Adrenal gland (tissue), 19 donors: ENCODE measurements around the gene MYO10. TPM values are rescaled to one million over a fixed set of nuclear protein-coding genes. Genes with fewer than 3 reads are reported as not detected.
A peak's percentile ranks its signal among the peaks of the same experiment; 100 is the strongest.
"Not testable (repeated sequence)": the region's sequence is repeated elsewhere in the genome, so short reads cannot be mapped to it uniquely, and the experiment has no call there.

ENCODE experiments used
- DNase-seq, 7 donors: peaks; one replicate each; pipeline ENCODE4 v3.0.0-alpha.2; 2019 to 2020
- H3K27ac ChIP-seq, 5 donors: fragments of 200-600 bp; sonication (generic) in 4 of 5; 1 replicate in 3 of 5; 2 replicates in 2 of 5; pipeline versions ENCODE4 v1.5.1 to v1.8.0; 2016 to 2020; ENCODE audit warnings: mild to moderate bottlenecking in 1 of 5
- H3K27me3 ChIP-seq: fragments of 200-600 bp; 2 replicates; pipeline ENCODE4 v1.8.0; 2021
- H3K36me3 ChIP-seq, 2 donors: fragments of 200-600 bp; replicated peaks in 1 of 2; 1 replicate in 1 of 2; 2 replicates in 1 of 2; pipeline versions ENCODE4 v1.5.1 to v1.8.0; 2018 to 2022
- H3K4me1 ChIP-seq, 2 donors: fragments of 200-600 bp; replicated peaks in 1 of 2; 1 replicate in 1 of 2; 2 replicates in 1 of 2; pipeline versions ENCODE4 v1.5.1 to v1.8.0; 2018 to 2021
- H3K4me3 ChIP-seq, 4 donors: fragments of 200-600 bp; sonication (generic) in 3 of 4; one replicate each; pipeline ENCODE4 v1.5.1; 2016 to 2018
- H3K9me3 ChIP-seq, 3 donors: fragments of 200-600 bp; sonication (generic) in 1 of 3; replicated peaks in 1 of 3; 1 replicate in 2 of 3; 2 replicates in 1 of 3; pipeline versions ENCODE4 v1.5.1 to v1.8.0; 2016 to 2021
- POLR2A ChIP-seq, 2 donors: fragments of 450-650 bp; IDR thresholded peaks; one replicate each; pipeline ENCODE4 v1.6.1; 2017; ENCODE audit warnings: antibody characterized with exemption in 2 of 2, mild to moderate bottlenecking in 2 of 2, moderate library complexity in 1 of 2
- WGBS, 4 donors: extraction: QIAGEN DNeasy Blood & Tissue Kit in 2 of 4; methylation state at CpG; one replicate each; pipeline versions ENCODE4 v1.1.5 to v1.1.7; 2013 to 2017; 5-methylcytosine and 5-hydroxymethylcytosine counted together
- intact Hi-C, 2 donors: fragments of 100-400 bp; cut with DNase I; formaldehyde crosslinking; loops; one replicate each; pipeline versions ENCODE4 v1.14.1 to v1.15.0; 2022 to 2023
- long read RNA-seq, 10 donors: library from polyadenylated mRNA in 3 of 10; unstranded in 2 of 10; stranded (forward) in 1 of 10; transcript quantifications; one replicate each; pipeline ENCODE4 v2.0.0 and lab custom pipeline, GENCODE V29; 2021 to 2026
- polyA plus RNA-seq, 3 donors: library from polyadenylated mRNA; stranded (reverse); fragments of 200-250 nt in 2 of 3; fragments of 350-450 nt in 1 of 3; fragmentation: Illumina TruSeq in 1 of 3; extraction: RNeasy Lipid Tissue Mini Kit (QIAGEN cat#74804) in 1 of 3; gene quantifications; one replicate each; pipeline ENCODE4 v1.2.3, GENCODE V29; 2013 to 2014
- total RNA-seq, 9 donors: library from RNA; depleted of rRNA in 4 of 9; stranded (reverse); fragments of >200 nt in 4 of 9; fragments of 120-200 nt in 1 of 9; fragmentation: NEBNext Ultra II Directional in 1 of 9; extraction: Animal tissue kit (Norgen Biotek cat#: 25700) in 1 of 9; gene quantifications; one replicate each; pipeline versions ENCODE4 v1.1.0 to v1.2.4, GENCODE V29; 2013 to 2023
- TF ChIP-seq, protein P1 (sequence below), 6 experiments: fragments of 450-650 bp in 4 of 6; fragments of 200-600 bp in 2 of 6; sonication (generic) in 1 of 6; IDR thresholded peaks; 1 replicate in 5 of 6; 2 replicates in 1 of 6; pipeline versions ENCODE4 v1.5.1 to v1.8.0; 2016 to 2021; ENCODE audit warnings: antibody characterized with exemption in 6 of 6, mild to moderate bottlenecking in 2 of 6, moderate library complexity in 1 of 6
- donor health status: healthy with polysubstance abuse.
- donor health status: Bipolar disorder and iron deficiency.
- donor health status: DM: yes; HTN: yes; CAD: no.
- donor health status: DM: no; HTN: no; CAD: no.
- donor health status: DM: no; HTN: no; CAD: no.
- donor health status: DM: yes; HTN: yes; CAD: no.

Gene MYO10
- 10 to 100 TPM in 6 of 9 donors, 1 to 10 TPM in 3; 5.5 to 38.9 (median 11.9) TPM for total RNA-seq
- 1 to 10 TPM; 2.2 to 6.8 (median 4.0) TPM for polyA plus RNA-seq
- long read RNA-seq, donor 1, partial matches to known transcripts = 7 of 7 reads
- long read RNA-seq, donor 1, other reads (novel, unspliced or antisense) = 0 of 7 reads
- long read RNA-seq, donor 2 = 0 reads
- long read RNA-seq, donor 3 = 0 reads
- long read RNA-seq, donor 4 = 0 reads
- long read RNA-seq, donor 5, partial matches to known transcripts = 4 of 4 reads
- long read RNA-seq, donor 5, other reads (novel, unspliced or antisense) = 0 of 4 reads
- long read RNA-seq, donor 6, partial matches to known transcripts = 1 of 1 reads
- long read RNA-seq, donor 6, other reads (novel, unspliced or antisense) = 0 of 1 reads
- long read RNA-seq, donor 7 = 0 reads
- long read RNA-seq, donor 8, partial matches to known transcripts = 6 of 6 reads
- long read RNA-seq, donor 8, other reads (novel, unspliced or antisense) = 0 of 6 reads
- long read RNA-seq, donor 9, full-length matches to known transcripts = 1 of 1 reads
- long read RNA-seq, donor 9, partial matches to known transcripts = 0 of 1 reads
- long read RNA-seq, donor 9, other reads (novel, unspliced or antisense) = 0 of 1 reads
- long read RNA-seq, donor 10 = 0 reads

DNA sequence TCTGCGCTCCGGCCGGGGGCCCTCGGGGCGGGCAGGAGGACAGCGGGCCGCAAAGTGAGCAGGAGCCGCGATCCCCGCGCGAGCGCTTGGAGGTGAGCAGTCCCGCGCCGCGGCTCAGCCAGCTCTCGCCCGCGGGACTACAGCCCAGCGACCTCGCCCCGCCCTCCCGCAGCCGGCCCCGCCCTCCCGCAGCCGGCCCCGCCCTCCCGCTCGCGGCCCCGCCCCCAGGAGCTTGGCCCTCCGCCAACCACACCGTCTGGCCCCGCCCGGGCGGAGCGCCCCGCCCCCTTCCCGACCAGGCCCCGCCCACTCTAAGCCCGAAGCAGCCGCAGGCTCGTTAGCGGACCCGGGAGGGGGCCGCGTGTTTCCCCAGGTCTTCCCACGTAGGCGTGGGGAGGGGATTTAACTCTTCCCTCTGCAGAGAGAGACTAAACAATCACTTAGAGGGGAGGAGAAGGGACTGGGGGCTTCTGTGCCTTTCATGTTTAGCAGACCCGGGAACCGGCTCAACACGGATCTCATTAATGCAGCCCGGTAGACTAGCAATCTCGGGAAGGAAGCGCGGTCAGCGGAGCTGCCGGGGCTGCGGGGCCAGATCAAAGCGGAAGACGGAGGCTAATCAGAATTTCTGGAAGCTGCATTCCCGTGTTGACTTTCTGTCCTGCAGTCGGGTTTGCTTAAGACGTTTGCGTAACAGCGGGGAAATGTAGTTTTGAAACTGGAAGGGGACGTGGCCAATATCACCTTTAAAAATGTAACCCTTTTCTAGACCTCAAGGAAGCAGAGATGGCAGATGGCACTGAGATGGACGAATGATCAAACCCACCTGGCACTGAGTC, at the start of gene MYO10:
MYO10 (minus strand) TSS at position 139 of the 839 bp plus-strand sequence. CDS start 480 bp downstream, outside the sequence.
- Histone ChIP-seq H3K4me3 (peak within 1 kb of the TSS; percentile 45 to 76 (median 66)), H3K9me3 (no peaks in the 10 kb centered on the region), H3K27ac (peak within 1 kb of the TSS in 4 of 5 donors; percentile 57 to 86 (median 68)), H3K36me3 (no peaks in the 10 kb centered on the region), H3K27me3 (peaks cover 23% of the 10 kb centered on the region), H3K4me1 (peaks cover 9 to 13% of the 10 kb centered on the region in 2 donors)
- intact Hi-C loops = no loop called here
- TF ChIP-seq, protein P1, sequence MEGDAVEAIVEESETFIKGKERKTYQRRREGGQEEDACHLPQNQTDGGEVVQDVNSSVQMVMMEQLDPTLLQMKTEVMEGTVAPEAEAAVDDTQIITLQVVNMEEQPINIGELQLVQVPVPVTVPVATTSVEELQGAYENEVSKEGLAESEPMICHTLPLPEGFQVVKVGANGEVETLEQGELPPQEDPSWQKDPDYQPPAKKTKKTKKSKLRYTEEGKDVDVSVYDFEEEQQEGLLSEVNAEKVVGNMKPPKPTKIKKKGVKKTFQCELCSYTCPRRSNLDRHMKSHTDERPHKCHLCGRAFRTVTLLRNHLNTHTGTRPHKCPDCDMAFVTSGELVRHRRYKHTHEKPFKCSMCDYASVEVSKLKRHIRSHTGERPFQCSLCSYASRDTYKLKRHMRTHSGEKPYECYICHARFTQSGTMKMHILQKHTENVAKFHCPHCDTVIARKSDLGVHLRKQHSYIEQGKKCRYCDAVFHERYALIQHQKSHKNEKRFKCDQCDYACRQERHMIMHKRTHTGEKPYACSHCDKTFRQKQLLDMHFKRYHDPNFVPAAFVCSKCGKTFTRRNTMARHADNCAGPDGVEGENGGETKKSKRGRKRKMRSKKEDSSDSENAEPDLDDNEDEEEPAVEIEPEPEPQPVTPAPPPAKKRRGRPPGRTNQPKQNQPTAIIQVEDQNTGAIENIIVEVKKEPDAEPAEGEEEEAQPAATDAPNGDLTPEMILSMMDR (IDR thresholded peaks at IDR 0.05) = no peak
- peak in 1 of 2 donors; percentile 19 for TF ChIP-seq POLR2A (IDR thresholded peaks at IDR 0.05)
- DNase-seq = peak; percentile 73 to 89 (median 75)
- WGBS, 4 donors = 0 to 4% (median 1%) methylated on average over 17 to 70 of the region's 70 CpGs

- H3K4me3 ChIP-seq, H3K4me1 ChIP-seq, H3K36me3 ChIP-seq, H3K27me3 ChIP-seq, intact Hi-C loops, H3K27ac ChIP-seq, H3K9me3 ChIP-seq, DNase-seq: not testable (repeated sequence)
- WGBS, 4 donors = 81 to 88% (median 86%) methylated on average over 7 of the region's 7 CpGs
These were observed 49.2 kb upstream of the MYO10 start for GRCh38 chr5:16985304-16985703.

GRCh38 chr5:16983972-16984371, 47.9 kb upstream of the MYO10 start:
- H3K27me3 ChIP-seq = no peaks in the 10 kb centered on the region
- no peak for TF ChIP-seq POLR2A (IDR thresholded peaks at IDR 0.05)
- DNase-seq = no peak
- intact Hi-C loops = no loop called here
- WGBS, 4 donors = 85 to 100% (median 96%) methylated on average over 1 of the region's 1 CpG
- no peaks in the 10 kb centered on the region for H3K36me3 ChIP-seq
- H3K4me3 ChIP-seq = no peak overlapping the region
- peaks cover 0 to 4% of the 10 kb centered on the region in 2 donors for H3K4me1 ChIP-seq
- no peaks in the 10 kb centered on the region for H3K9me3 ChIP-seq
- no peak overlapping the region for H3K27ac ChIP-seq

DNA sequence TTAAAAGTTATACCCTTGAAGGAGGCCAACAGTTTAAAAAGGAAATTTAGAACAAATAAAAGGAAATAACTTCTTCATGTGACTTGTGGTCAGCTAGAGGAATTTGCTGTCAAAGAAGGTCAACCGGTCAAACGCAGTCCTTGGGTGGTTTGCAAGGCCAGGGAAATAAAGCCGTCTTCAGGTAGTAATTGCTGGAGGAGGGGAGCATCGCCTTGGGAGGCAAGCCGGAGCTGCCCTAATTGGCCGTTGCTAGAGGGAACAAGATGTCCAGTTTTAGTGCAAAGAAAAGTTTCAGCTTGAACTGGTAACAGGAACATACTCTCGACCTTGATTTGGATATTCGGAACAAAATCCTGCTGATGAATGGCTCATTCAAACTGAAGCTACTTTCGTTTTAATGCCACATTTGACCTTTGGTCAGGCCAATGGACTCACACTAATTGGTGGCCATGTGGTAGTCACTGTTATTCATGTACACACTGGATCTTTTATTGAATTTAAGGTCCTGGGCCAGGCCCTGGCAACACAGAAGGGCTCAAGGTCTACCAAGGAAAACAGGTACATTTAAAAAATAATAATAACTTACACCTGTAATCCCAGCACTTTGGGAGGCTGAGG, 47.0 kb upstream of the MYO10 start:
- Histone ChIP-seq H3K4me3 (no peak overlapping the region), H3K27me3 (no peaks in the 10 kb centered on the region), H3K27ac (peak overlapping the region in 1 of 5 donors; percentile 45), H3K4me1 (peaks cover 0 to 4% of the 10 kb centered on the region in 2 donors), H3K9me3 (no peaks in the 10 kb centered on the region), H3K36me3 (no peaks in the 10 kb centered on the region)
- intact Hi-C loops = no loop called here
- 11 to 31% (median 21%) methylated on average over 9 of the region's 9 CpGs for WGBS, 4 donors
- no peak for TF ChIP-seq POLR2A (IDR thresholded peaks at IDR 0.05)
- TF ChIP-seq, protein P1 (IDR thresholded peaks at IDR 0.05) = no peak
- DNase-seq = peak in 3 of 7 donors; percentile 8 to 54 (median 17)
